Activated CD8-positive, alpha-beta memory T cell treated with anti-CD3 and anti-CD28 coated beads for 36 hours (primary cell): Measurements from ENCODE around the gene PGD. TPM values are rescaled to one million over a fixed set of nuclear protein-coding genes. Genes with fewer than 3 reads are reported as not detected.

Experiments
- CTCF ChIA-PET: fragments of 350-600 bp; sonication (Branson Sonifier 250); formaldehyde crosslinking; loops from one replicate; lab custom pipeline; 2021; ENCODE audit warnings: antibody characterized with exemption; lab: Charles Lee
- POLR2A ChIA-PET: fragments of 350-600 bp; sonication (Branson Sonifier 250); formaldehyde crosslinking; loops from one replicate; lab custom pipeline; 2021; ENCODE audit warnings: antibody characterized with exemption; lab: Charles Lee
- total RNA-seq, 2 experiments: library from RNA; stranded (reverse); gene quantifications; one replicate each; pipeline ENCODE4 v1.2.3, GENCODE V29; 2021

Gene PGD
- total RNA-seq, 2 experiments from 2014 or later = 131 to 137 TPM

- ChIA-PET CTCF (interaction anchor here (0.5 to 3.9 kb wide), 11 partner anchors 15 to 519 kb away, joined by 3 to 27 read pairs (median 4); no protein-coding TSS in a partner anchor), POLR2A (interaction anchor here (0.6 to 1.1 kb wide), 4 partner anchors 30 to 516 kb away, joined by 3 to 4 read pairs (median 3); no protein-coding TSS in a partner anchor)
Observed at GRCh38 chr1:10429868-10430215, 31.0 kb downstream of the PGD start.

- ChIA-PET POLR2A (interaction anchor here (0.5 to 1.1 kb wide), 4 partner anchors 31 to 775 kb away, joined by 3 to 4 read pairs (median 3); no protein-coding TSS in a partner anchor), CTCF (interaction anchor here (0.8 to 3.9 kb wide), 17 partner anchors 14 to 553 kb away, joined by 3 to 27 read pairs (median 3); partner anchors contain the start of genes PGD and UBE4B)
Observed at GRCh38 chr1:10430216-10431069, 31.6 kb downstream of the PGD start, which contains the start of gene CENPS. TSS of gene CENPS (plus strand) at chr1:10430433. CDS start at chr1:10430518, 85 bp downstream.

GRCh38 chr1:10431070-10431730, 32.3 kb downstream of the PGD start:
- ChIA-PET POLR2A (no interaction called here), CTCF (interaction anchor here (0.8 to 3.9 kb wide), 13 partner anchors 11 to 554 kb away, joined by 3 to 27 read pairs (median 3); partner anchors contain the start of genes PGD and UBE4B)

GRCh38 chr1:10432910-10433700, 34.2 kb downstream of the PGD start:
- ChIA-PET POLR2A (no interaction called here), CTCF (interaction anchor here (0.6 to 1.8 kb wide), 2 partner anchors 23 to 61 kb away, joined by 3 to 11 read pairs; no protein-coding TSS in a partner anchor)

- ChIA-PET CTCF (interaction anchor here (1.8 kb wide), 1 partner anchor 61 kb away, joined by 11 read pairs; no protein-coding TSS in a partner anchor), POLR2A (no interaction called here)
Observed at GRCh38 chr1:10433790-10434189, 34.9 kb downstream of the PGD start.

GRCh38 chr1:10434590-10434989, 35.7 kb downstream of the PGD start:
- CTCF ChIA-PET = interaction anchor here (1.8 kb wide), 1 partner anchor 60 kb away, joined by 11 read pairs; no protein-coding TSS in a partner anchor
- POLR2A ChIA-PET = no interaction called here

- POLR2A ChIA-PET = interaction anchor here (0.6 to 0.7 kb wide), 2 partner anchors 623 to 1503 kb away, joined by 3 to 4 read pairs; partner anchors contain the start of gene SRM
Observed at GRCh38 chr1:10437052-10437451, 38.2 kb downstream of the PGD start.

GRCh38 chr1:10438677-10439163, 39.9 kb downstream of the PGD start:
- CTCF ChIA-PET = no interaction called here
- POLR2A ChIA-PET = no interaction called here

More at GRCh38 chr1:10437052-10437451, 38.2 kb downstream of the PGD start:
- CTCF ChIA-PET = interaction anchor here (0.6 to 0.7 kb wide), 3 partner anchors 8 to 449 kb away, joined by 3 to 4 read pairs (median 4); no protein-coding TSS in a partner anchor

- POLR2A ChIA-PET = no interaction called here
- CTCF ChIA-PET = no interaction called here
Observed at GRCh38 chr1:10440305-10440704, 41.4 kb downstream of the PGD start.

GRCh38 chr1:10440794-10441193, 41.9 kb downstream of the PGD start:
- ChIA-PET POLR2A (no interaction called here), CTCF (no interaction called here)

- CTCF ChIA-PET = interaction anchor here (0.8 to 1.4 kb wide), 2 partner anchors 14 to 19 kb away, joined by 3 read pairs; partner anchors contain the start of gene CENPS
- POLR2A ChIA-PET = no interaction called here
Observed at GRCh38 chr1:10444248-10444647, 45.4 kb downstream of the PGD start.

- ChIA-PET CTCF (interaction anchor here (0.8 to 1.4 kb wide), 2 partner anchors 15 to 19 kb away, joined by 3 read pairs; partner anchors contain the start of gene CENPS), POLR2A (no interaction called here)
Observed at GRCh38 chr1:10444795-10445397, 46.0 kb downstream of the PGD start.

- CTCF ChIA-PET = interaction anchor here (1.5 kb wide), 1 partner anchor 16 kb away, joined by 3 read pairs; no protein-coding TSS in a partner anchor
- POLR2A ChIA-PET = no interaction called here
Observed at GRCh38 chr1:10446790-10447422, 48.0 kb downstream of the PGD start.

GRCh38 chr1:10449751-10450150, 50.9 kb downstream of the PGD start, which contains the start of gene CORT:
TSS of gene CORT (plus strand) at chr1:10450031. CDS start at chr1:10450224, 193 bp downstream.
- POLR2A ChIA-PET = interaction anchor here (0.9 kb wide), 1 partner anchor 14 kb away, joined by 3 read pairs; no protein-coding TSS in a partner anchor
- CTCF ChIA-PET = no interaction called here

- CTCF ChIA-PET = no interaction called here
- POLR2A ChIA-PET = no interaction called here
Observed at GRCh38 chr1:10450156-10450814, 51.4 kb downstream of the PGD start.

- POLR2A ChIA-PET = no interaction called here
- CTCF ChIA-PET = no interaction called here
Observed at GRCh38 chr1:10450836-10451235, 52.0 kb downstream of the PGD start.

- ChIA-PET CTCF (no interaction called here), POLR2A (no interaction called here)
Observed at GRCh38 chr1:10451287-10451686, 52.4 kb downstream of the PGD start.
